K562 (cell line): ENCODE results near the gene LRFN4. TPM values are rescaled to one million over a fixed set of nuclear protein-coding genes. Genes with fewer than 3 reads are reported as not detected.
A peak's percentile ranks its signal among the peaks of the same experiment; 100 is the strongest.

Experiments
- ARID3A ChIP-seq: IDR thresholded peaks from 2 replicates; pipeline ENCODE4 v1.6.1; 2012; ENCODE audit warnings: low read depth, low read length, improper control_type of control experiment, borderline replicate concordance
- BCL6 ChIP-seq: fragments of 250-450 bp; sonication (Bioruptor Pico); IDR thresholded peaks from 2 replicates; pipeline ENCODE4 v1.4.0; 2020
- COPS2 ChIP-seq: fragments of 450-650 bp; conservative IDR thresholded peaks from 2 replicates; pipeline ENCODE4 v1.6.1; 2016; ENCODE audit warnings: mild to moderate bottlenecking, moderate library complexity
- HBP1 ChIP-seq: fragments of 450-650 bp; formaldehyde crosslinking; IDR thresholded peaks from 2 replicates; pipeline ENCODE4 v1.4.0; 2022; ENCODE audit warnings: missing genetic modification characterization
- HMGXB4 ChIP-seq: sonication (generic); formaldehyde crosslinking; IDR thresholded peaks from 2 replicates; pipeline ENCODE4 v1.8.1; 2023; ENCODE audit warnings: mild to moderate bottlenecking, missing genetic modification reagents
- HNRNPLL ChIP-seq: fragments of 200-400 bp; formaldehyde crosslinking; IDR thresholded peaks from 2 replicates; pipeline ENCODE4 v1.6.1; 2017; ENCODE audit warnings: low read length, low read depth, mild to moderate bottlenecking; ENCODE audit not compliant: poor library complexity, severe bottlenecking
- KLF1 ChIP-seq: fragments of 450-650 bp; IDR thresholded peaks from 2 replicates; pipeline ENCODE4 v1.6.1; 2016; ENCODE audit warnings: missing genetic modification characterization, missing compliant biosample characterization
- MLX ChIP-seq, 2 experiments: fragments of 450-650 bp in 1 of 2; sonication (generic) in 1 of 2; formaldehyde crosslinking; conservative IDR thresholded peaks; 2 replicates each; pipeline versions ENCODE4 v1.4.0 to v1.8.1; 2020 to 2022; ENCODE audit warnings: mild to moderate bottlenecking in 1 of 2, missing genetic modification reagents in 1 of 2
- NR1H2 ChIP-seq: sonication (generic); formaldehyde crosslinking; IDR thresholded peaks from 2 replicates; pipeline ENCODE4 v1.4.0; 2020; ENCODE audit warnings: mild to moderate bottlenecking, missing genetic modification reagents
- NR4A1 ChIP-seq, 2 experiments: fragments of 250-450 bp in 1 of 2; fragments of 450-650 bp in 1 of 2; sonication (Bioruptor Pico) in 1 of 2; IDR thresholded peaks; 2 replicates each; pipeline versions ENCODE4 v1.4.0 to v1.6.1; 2016 to 2020; ENCODE audit warnings: mild to moderate bottlenecking in 2 of 2, missing compliant biosample characterization in 1 of 2, missing genetic modification characterization in 1 of 2, moderate library complexity in 1 of 2
- SLC30A9 ChIP-seq: fragments of 250-450 bp; sonication (Bioruptor Pico); IDR thresholded peaks from 2 replicates; pipeline ENCODE4 v1.8.0; 2022; ENCODE audit warnings: mild to moderate bottlenecking, moderate library complexity
- SRSF1 ChIP-seq: fragments of 200-400 bp; formaldehyde crosslinking; IDR thresholded peaks from 2 replicates; pipeline ENCODE4 v1.6.1; 2017; ENCODE audit warnings: mild to moderate bottlenecking, low read depth, low read length, moderate library complexity
- TCF15 ChIP-seq: fragments of 250-450 bp; sonication (Bioruptor Pico); IDR thresholded peaks from 2 replicates; pipeline ENCODE4 v1.8.0; 2022; ENCODE audit warnings: moderate library complexity, mild to moderate bottlenecking, inconsistent platforms
- TRIM25 ChIP-seq: fragments of 450-650 bp; IDR thresholded peaks from 2 replicates; pipeline ENCODE4 v1.7.0; 2016; ENCODE audit warnings: borderline replicate concordance
- ZFP36 ChIP-seq: fragments of 150-350 bp; IDR thresholded peaks from 2 replicates; pipeline ENCODE4 v1.6.1; 2018; ENCODE audit warnings: low read length, low read depth; ENCODE audit not compliant: partially characterized antibody
- polyA plus RNA-seq, 8 experiments: library from polyadenylated mRNA; depleted of rRNA in 4 of 8; stranded (reverse) in 5 of 8; unstranded in 3 of 8; fragments of >200 nt; fragmentation: Nextera tagmentation in 2 of 8; fragmentation: Illumina TruSeq in 1 of 8; extraction: Ambion mirVana in 2 of 8; extraction: Trizol in 1 of 8; gene quantifications; 2 replicates each; pipeline versions ENCODE4 v1.2.1 to v1.2.3, GENCODE V29; 2011 to 2014; ENCODE audit warnings: inconsistent platforms in 1 of 8, missing spikeins in 1 of 8
- total RNA-seq, 7 experiments: library from RNA; depleted of rRNA in 6 of 7; stranded (reverse); fragments of >200 nt in 6 of 7; fragmentation: Illumina TruSeq in 2 of 7; extraction: Trizol in 2 of 7; gene quantifications; 2 replicates each; pipeline versions ENCODE4 v1.2.1 to v1.2.3, GENCODE V29; 2011 to 2021; ENCODE audit warnings: low replicate concordance in 1 of 7

The LRFN4 gene
- total and polyA plus RNA-seq, 9 of the 15 experiments (the other 6 are each of a cell fraction or from before 2014, with no cell fraction given) = 0.10 to 60.1 (median 6.7) TPM

- no peak for TF ChIP-seq HMGXB4
- no peak for TF ChIP-seq TCF15 (CRISPR knock-in tag)
- TF ChIP-seq MLX (CRISPR knock-in tag; conservative IDR thresholded peaks at IDR 0.05) = no peak
- no peak for TF ChIP-seq TRIM25
- TF ChIP-seq BCL6 = no peak
- no peak for TF ChIP-seq NR4A1 (CRISPR knock-in tag; IDR thresholded peaks at IDR 0.05)
- TF ChIP-seq NR4A1 (tag; IDR thresholded peaks at IDR 0.05) = 0 out of 2 replicates have a peak, but pooled peaks have one; percentile 31
- no peak for TF ChIP-seq SRSF1
- TF ChIP-seq NR1H2 (CRISPR knock-in tag) = peak; percentile 74; the same call in 1 of the 2 replicates
- peak; percentile 68; the same call in 1 of the 2 replicates for TF ChIP-seq KLF1
- no peak for TF ChIP-seq ARID3A
- no peak for TF ChIP-seq HBP1 (CRISPR knock-in tag)
- no peak for TF ChIP-seq COPS2
- no peak for TF ChIP-seq ZFP36
- TF ChIP-seq SLC30A9 (CRISPR knock-in tag) = no peak
- TF ChIP-seq HNRNPLL = peak; percentile 40
Observed at GRCh38 chr11:66842896-66843775, 13.7 kb upstream of the LRFN4 start, which contains the start of gene RCE1 (continued).
